Measurements from ENCODE around the gene TMEM63A. TPM values are rescaled to one million over a fixed set of nuclear protein-coding genes. Genes with fewer than 3 reads are reported as not detected.

The TMEM63A gene
- total RNA-seq, 1 donor from 2014 or later: 41.3 TPM

DNA sequence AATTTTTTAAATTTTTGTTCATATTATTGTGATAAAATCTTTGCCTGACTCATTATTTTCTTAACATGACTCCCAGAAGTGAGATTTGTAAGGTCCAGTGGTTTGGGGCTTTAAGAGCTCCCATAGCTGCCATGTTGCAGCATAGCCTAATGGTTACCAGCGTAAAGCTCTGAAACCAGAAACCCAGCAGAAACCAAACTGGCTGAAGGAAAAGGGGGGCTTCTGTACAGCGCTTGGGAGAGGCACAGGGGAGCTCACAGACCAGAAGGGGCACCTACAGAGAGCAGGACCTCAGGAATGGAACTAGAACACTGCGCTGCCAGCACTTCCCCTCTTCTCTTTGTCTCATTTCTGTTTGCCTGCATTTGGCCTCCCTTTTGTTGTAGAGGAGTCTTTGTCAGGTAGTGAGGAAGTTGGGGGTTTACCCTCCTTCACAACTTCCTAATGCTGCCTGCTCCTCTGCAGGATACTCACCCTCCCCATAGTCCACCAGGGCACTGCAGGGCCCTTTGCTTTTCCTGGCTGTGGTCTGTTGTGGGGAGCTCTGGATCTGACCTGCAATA lies 44.5 kb upstream of the TMEM63A start:
- Histone ChIP-seq H3K4me3 (no peak overlapping the region), H3K4me1 (peaks cover 4 to 14% of the 10 kb centered on the region in 2 donors), H3K27me3 (no peaks in the 10 kb centered on the region), H3K36me3 (peaks cover 7 to 8% of the 10 kb centered on the region in 2 donors), H3K27ac (no peak overlapping the region), H3K9me3 (no peaks in the 10 kb centered on the region)
- no peak for DNase-seq (ENCODE audit: low spot score in 2 of 2)
- TF ChIP-seq, protein P1, sequence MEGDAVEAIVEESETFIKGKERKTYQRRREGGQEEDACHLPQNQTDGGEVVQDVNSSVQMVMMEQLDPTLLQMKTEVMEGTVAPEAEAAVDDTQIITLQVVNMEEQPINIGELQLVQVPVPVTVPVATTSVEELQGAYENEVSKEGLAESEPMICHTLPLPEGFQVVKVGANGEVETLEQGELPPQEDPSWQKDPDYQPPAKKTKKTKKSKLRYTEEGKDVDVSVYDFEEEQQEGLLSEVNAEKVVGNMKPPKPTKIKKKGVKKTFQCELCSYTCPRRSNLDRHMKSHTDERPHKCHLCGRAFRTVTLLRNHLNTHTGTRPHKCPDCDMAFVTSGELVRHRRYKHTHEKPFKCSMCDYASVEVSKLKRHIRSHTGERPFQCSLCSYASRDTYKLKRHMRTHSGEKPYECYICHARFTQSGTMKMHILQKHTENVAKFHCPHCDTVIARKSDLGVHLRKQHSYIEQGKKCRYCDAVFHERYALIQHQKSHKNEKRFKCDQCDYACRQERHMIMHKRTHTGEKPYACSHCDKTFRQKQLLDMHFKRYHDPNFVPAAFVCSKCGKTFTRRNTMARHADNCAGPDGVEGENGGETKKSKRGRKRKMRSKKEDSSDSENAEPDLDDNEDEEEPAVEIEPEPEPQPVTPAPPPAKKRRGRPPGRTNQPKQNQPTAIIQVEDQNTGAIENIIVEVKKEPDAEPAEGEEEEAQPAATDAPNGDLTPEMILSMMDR (IDR thresholded peaks at IDR 0.05): no peak
- intact Hi-C loops (cut with DNase I): loop anchor here (10.0 kb wide), 1 partner anchor 272 kb away; the partner anchor contains the start of gene ENAH

DNA sequence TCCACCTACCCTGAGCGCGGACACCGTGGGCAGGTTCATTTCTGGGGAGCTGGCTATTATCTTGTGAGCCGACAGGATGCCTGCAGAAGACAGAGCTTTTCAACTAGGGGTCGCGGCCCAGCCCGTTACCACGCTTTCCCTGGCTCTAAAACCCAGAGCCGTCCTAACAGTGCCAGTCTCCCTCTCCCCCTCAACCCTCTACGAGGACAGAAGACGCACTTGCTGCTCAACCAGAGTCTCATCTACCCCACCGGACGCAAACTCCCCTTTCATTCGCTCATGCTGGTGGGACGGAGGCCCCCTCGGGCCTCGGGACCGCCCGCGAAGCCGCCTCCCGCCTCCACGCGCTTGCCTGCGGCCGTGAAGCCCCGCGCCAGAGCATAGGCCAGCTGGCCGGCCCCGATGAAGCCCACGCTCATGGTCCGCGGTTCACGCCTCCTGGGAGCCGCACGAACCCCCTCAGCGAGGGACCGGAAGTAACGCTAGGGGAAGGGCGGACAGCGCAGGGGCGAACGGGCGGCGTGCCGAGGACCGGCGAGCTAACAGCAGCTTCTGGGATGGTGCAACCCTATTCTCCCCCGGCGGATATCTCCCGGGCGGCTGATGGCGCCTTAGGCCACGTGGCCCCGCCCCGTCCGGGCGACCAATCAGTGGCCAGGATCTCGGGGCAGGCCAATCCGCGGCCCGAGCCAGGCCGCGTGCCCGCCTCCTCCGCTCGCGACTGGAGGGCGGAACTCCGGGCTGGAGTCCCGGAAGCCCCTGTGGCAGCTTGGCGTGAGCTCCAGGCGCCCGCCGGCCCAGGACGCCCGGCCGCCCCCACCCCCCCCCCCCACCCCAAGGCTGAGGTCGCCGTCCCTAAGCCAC lies 41.7 kb upstream of the TMEM63A start, which contains the start of gene PYCR2:
Gene PYCR2, minus strand, starts transcription at position 559 of the 864 bp plus-strand sequence. Its CDS starts 140 bp downstream, at position 419.
- Histone ChIP-seq H3K27ac (peak within 1 kb of the TSS; percentile 85 to 95), H3K4me1 (peaks cover 6 to 19% of the 10 kb centered on the region in 2 donors), H3K4me3 (peak within 1 kb of the TSS; percentile 80 to 84), H3K36me3 (peaks cover 10 to 20% of the 10 kb centered on the region in 2 donors), H3K9me3 (no peaks in the 10 kb centered on the region), H3K27me3 (no peaks in the 10 kb centered on the region)
- intact Hi-C loops (cut with DNase I): loop anchor here (5.0 to 10.0 kb wide), 3 partner anchors 263 to 497 kb away; partner anchors contain the start of genes ACBD3, ENAH and LBR
- peak; percentile 87 to 98 for DNase-seq (ENCODE audit: low spot score in 2 of 2)
- TF ChIP-seq, protein P1 (IDR thresholded peaks at IDR 0.05): no peak

DNA sequence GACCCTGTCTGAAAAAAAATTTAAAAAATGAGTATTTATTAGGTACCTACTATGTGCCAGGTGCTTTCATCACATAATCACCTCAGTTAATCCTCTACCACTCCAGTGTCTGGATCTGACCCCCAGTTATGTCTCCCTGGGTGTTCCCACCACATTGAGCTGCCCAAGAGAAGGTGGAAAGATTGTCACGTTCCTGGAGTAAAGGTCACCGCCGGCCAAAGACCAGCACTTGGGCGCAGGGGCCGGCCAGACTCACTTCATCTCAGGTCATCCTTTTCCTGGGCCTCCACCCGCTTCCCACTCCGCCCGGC lies 41.2 kb upstream of the TMEM63A start:
- intact Hi-C loops (cut with DNase I): loop anchor here (5.0 to 10.0 kb wide), 3 partner anchors 264 to 496 kb away; partner anchors contain the start of genes ACBD3, ENAH and LBR
- H3K36me3 ChIP-seq: peaks cover 14 to 21% of the 10 kb centered on the region in 2 donors
- no peak for DNase-seq (ENCODE audit: low spot score in 2 of 2)
- peaks cover 6 to 19% of the 10 kb centered on the region in 2 donors for H3K4me1 ChIP-seq
- no peaks in the 10 kb centered on the region for H3K27me3 ChIP-seq
- TF ChIP-seq, protein P1 (IDR thresholded peaks at IDR 0.05): no peak
- peak overlapping the region; percentile 80 to 84 for H3K4me3 ChIP-seq
- H3K27ac ChIP-seq: peak overlapping the region; percentile 85 to 95
- no peaks in the 10 kb centered on the region for H3K9me3 ChIP-seq

DNA sequence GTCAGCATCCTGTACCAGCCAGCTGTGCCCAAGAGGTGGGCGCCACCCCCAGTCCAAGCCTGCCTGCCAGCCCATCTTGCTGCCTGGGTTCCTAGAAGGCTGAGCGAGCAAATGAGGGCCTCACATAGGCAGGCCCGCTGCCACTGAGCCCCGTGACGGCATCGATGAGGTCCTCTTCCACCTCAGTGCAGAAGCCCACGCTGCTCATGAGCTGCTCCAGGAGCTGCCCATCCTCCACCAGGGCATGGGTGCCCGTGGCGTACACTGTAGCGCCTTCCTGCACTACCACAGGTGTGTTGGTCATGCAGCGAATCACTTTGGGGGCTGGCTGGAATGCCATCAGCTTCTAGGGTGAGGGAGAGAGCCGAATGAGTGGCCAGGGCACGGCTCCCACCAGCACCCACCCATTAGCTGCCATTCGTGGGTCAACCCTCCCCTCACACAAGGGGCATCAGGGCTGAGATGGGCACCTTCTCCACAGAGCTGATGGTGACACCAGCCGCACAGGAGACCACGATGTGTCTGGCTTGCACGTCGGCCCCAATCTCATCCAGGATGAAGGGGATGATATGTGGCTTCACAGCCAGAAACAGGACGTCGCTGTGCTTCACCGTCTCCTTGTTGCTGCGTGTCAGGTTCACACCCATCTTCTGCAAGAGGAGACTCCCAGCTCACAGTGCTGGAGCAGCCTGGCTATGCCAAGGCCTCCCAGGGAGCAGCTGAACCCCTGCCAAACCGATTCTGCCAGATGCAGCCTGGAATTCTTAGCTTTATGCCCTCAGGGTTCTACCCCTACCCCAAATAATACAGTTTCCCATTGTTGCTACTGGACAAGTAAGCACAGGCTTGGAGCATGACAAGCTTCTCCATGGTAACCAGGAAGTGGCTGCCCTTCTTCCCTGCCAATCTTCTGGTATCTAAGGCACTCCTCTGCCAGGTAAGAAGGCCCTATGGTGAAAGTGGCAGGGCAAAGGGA lies 39.8 kb upstream of the TMEM63A start:
- Histone ChIP-seq H3K27me3 (no peaks in the 10 kb centered on the region), H3K9me3 (no peaks in the 10 kb centered on the region), H3K4me1 (peaks cover 6 to 19% of the 10 kb centered on the region in 2 donors), H3K27ac (no peak overlapping the region), H3K36me3 (peaks cover 18 to 31% of the 10 kb centered on the region in 2 donors), H3K4me3 (no peak overlapping the region)
- no peak for DNase-seq (ENCODE audit: low spot score in 2 of 2)
- TF ChIP-seq, protein P1 (IDR thresholded peaks at IDR 0.05): no peak
- intact Hi-C loops (cut with DNase I): loop anchor here (5.0 to 10.0 kb wide), 3 partner anchors 265 to 495 kb away; partner anchors contain the start of genes ACBD3, ENAH and LBR

DNA sequence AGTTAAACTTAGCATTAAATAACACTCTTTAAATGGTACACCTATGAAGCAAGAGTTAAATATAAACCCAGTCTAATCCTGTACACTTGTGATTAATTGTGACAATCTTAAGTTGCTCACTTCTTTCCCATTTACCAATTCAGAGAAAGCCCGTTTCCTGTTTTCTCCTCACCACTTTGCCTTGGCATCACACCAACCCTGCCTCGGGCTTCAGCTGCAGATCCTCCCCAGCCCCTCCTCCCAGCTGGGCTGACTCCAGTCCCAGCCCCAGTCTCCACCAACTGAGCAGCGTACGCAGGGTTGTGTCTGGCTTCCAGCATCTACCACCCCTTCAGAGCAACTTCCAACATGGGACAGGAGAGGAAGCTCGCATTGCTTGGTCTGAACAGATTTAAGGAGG lies 37.7 kb upstream of the TMEM63A start:
- Histone ChIP-seq H3K4me3 (no peak overlapping the region), H3K36me3 (peaks cover 23 to 40% of the 10 kb centered on the region in 2 donors), H3K9me3 (no peaks in the 10 kb centered on the region), H3K4me1 (peaks cover 6 to 19% of the 10 kb centered on the region in 2 donors), H3K27ac (peak overlapping the region; percentile 22 to 43), H3K27me3 (no peaks in the 10 kb centered on the region)
- TF ChIP-seq, protein P1 (IDR thresholded peaks at IDR 0.05): no peak
- peak; percentile 24 to 81 for DNase-seq (ENCODE audit: low spot score in 2 of 2)
- intact Hi-C loops (cut with DNase I): loop anchor here (5.0 to 10.0 kb wide), 3 partner anchors 265 to 493 kb away; partner anchors contain the start of genes ACBD3, ENAH and LBR
